Spleen (tissue), 13 donors: Measurements from ENCODE around the gene NAPSA. TPM values are rescaled to one million over a fixed set of nuclear protein-coding genes. Genes with fewer than 3 reads are reported as not detected.
A peak's percentile ranks its signal among the peaks of the same experiment; 100 is the strongest.

Source experiments
- DNase-seq: peaks from one replicate; pipeline ENCODE4 v3.0.0-alpha.2; 2020
- H3K27ac ChIP-seq, 8 donors: fragments of 200-600 bp; sonication (generic) in 7 of 8; 1 replicate in 4 of 8; 2 replicates in 4 of 8; pipeline versions ENCODE4 v1.5.0 to v1.8.0; 2016 to 2021; ENCODE audit warnings: inconsistent platforms in 4 of 8, mild to moderate bottlenecking in 4 of 8, moderate library complexity in 1 of 8
- H3K27me3 ChIP-seq, 7 donors: fragments of 200-600 bp; sonication (generic) in 6 of 7; replicated peaks in 1 of 7; 1 replicate in 4 of 7; 2 replicates in 3 of 7; pipeline versions ENCODE4 v1.5.0 to v1.8.0; 2016 to 2021; ENCODE audit warnings: inconsistent platforms in 3 of 7, mild to moderate bottlenecking in 1 of 7
- H3K36me3 ChIP-seq, 6 donors: fragments of 200-600 bp; sonication (generic) in 5 of 6; 1 replicate in 4 of 6; 2 replicates in 2 of 6; pipeline versions ENCODE4 v1.5.0 to v1.8.0; 2016 to 2021; ENCODE audit warnings: inconsistent platforms in 2 of 6
- H3K4me1 ChIP-seq, 6 donors: fragments of 200-600 bp; sonication (generic) in 5 of 6; 1 replicate in 3 of 6; 2 replicates in 3 of 6; pipeline versions ENCODE4 v1.5.0 to v1.8.0; 2016 to 2021; ENCODE audit warnings: inconsistent platforms in 3 of 6
- H3K4me3 ChIP-seq, 8 donors: fragments of 200-600 bp; sonication (generic) in 7 of 8; 1 replicate in 4 of 8; 2 replicates in 4 of 8; pipeline versions ENCODE4 v1.5.0 to v1.8.0; 2016 to 2021; ENCODE audit warnings: inconsistent platforms in 4 of 8, mild to moderate bottlenecking in 4 of 8, moderate library complexity in 2 of 8
- H3K9me3 ChIP-seq, 8 donors: fragments of 200-600 bp; sonication (generic) in 7 of 8; 1 replicate in 4 of 8; 2 replicates in 4 of 8; pipeline versions ENCODE4 v1.5.0 to v1.8.0; 2016 to 2021; ENCODE audit warnings: inconsistent platforms in 4 of 8
- CTCF ChIP-seq, 11 experiments: fragments of 200-600 bp in 7 of 11; fragments of 450-650 bp in 4 of 11; sonication (generic) in 4 of 11; IDR thresholded peaks in 8 of 11; conservative IDR thresholded peaks in 3 of 11; 1 replicate in 7 of 11; 2 replicates in 4 of 11; pipeline versions ENCODE4 v1.4.0 to v1.8.0; 2016 to 2021; ENCODE audit warnings: antibody characterized with exemption in 11 of 11, inconsistent platforms in 4 of 11, mild to moderate bottlenecking in 1 of 11
- POLR2A ChIP-seq, 3 donors: fragments of 450-650 bp; IDR thresholded peaks; one replicate each; pipeline ENCODE4 v1.5.1; 2017; ENCODE audit warnings: antibody characterized with exemption in 3 of 3, mild to moderate bottlenecking in 1 of 3
- POLR2AphosphoS5 ChIP-seq, 3 donors: sonication (generic); formaldehyde crosslinking; IDR thresholded peaks; one replicate each; pipeline ENCODE4 v1.5.1; 2017; ENCODE audit warnings: antibody characterized with exemption in 3 of 3
- WGBS, 5 donors: extraction: QIAGEN DNeasy Blood & Tissue Kit in 3 of 5; methylation state at CpG; one replicate each; pipeline versions ENCODE4 v1.1.5 to v1.1.7; 2013 to 2018; 5-methylcytosine and 5-hydroxymethylcytosine counted together
- intact Hi-C: fragments of 100-400 bp; cut with DNase I; formaldehyde crosslinking; loops from one replicate; pipeline ENCODE4 v1.15.0; 2023; ENCODE audit warnings: low total_unique reads
- long read RNA-seq, 2 donors: transcript quantifications; one replicate each; lab custom pipeline, GENCODE V29; 2026
- polyA plus RNA-seq, 3 donors: library from polyadenylated mRNA; stranded (reverse); fragments of 200-250 nt; gene quantifications; one replicate each; pipeline ENCODE4 v1.2.1, GENCODE V29; 2013
- total RNA-seq, 7 donors: library from RNA; depleted of rRNA in 3 of 7; stranded (reverse); fragments of >200 nt in 3 of 7; fragmentation: NEBNext Ultra II Directional in 4 of 7; extraction: Animal tissue kit (Norgen Biotek cat#: 25700) in 4 of 7; gene quantifications; one replicate each; pipeline versions ENCODE4 v1.1.0 to v1.2.1, GENCODE V29; 2016 to 2021
- donor health status: healthy with polysubstance abuse.
- donor health status: DM: no; HTN: no; CAD: no; lungs with moderate emphysema.
- donor health status: DM: no; HTN: no; CAD: no.
- donor health status: Bipolar disorder and iron deficiency.
- donor health status: healthy.
- donor health status: DM: no; HTN: no; CAD: no.
- donor health status: DM: yes; HTN: yes; CAD: no.

Gene NAPSA
- total RNA-seq: 1 to 10 TPM; 1.5 to 3.4 (median 2.3) TPM
- 1 to 10 TPM; 4.5 to 6.4 (median 5.0) TPM for polyA plus RNA-seq
- long read RNA-seq, donor 1: 0 reads
- long read RNA-seq, donor 2: 0 reads

DNA sequence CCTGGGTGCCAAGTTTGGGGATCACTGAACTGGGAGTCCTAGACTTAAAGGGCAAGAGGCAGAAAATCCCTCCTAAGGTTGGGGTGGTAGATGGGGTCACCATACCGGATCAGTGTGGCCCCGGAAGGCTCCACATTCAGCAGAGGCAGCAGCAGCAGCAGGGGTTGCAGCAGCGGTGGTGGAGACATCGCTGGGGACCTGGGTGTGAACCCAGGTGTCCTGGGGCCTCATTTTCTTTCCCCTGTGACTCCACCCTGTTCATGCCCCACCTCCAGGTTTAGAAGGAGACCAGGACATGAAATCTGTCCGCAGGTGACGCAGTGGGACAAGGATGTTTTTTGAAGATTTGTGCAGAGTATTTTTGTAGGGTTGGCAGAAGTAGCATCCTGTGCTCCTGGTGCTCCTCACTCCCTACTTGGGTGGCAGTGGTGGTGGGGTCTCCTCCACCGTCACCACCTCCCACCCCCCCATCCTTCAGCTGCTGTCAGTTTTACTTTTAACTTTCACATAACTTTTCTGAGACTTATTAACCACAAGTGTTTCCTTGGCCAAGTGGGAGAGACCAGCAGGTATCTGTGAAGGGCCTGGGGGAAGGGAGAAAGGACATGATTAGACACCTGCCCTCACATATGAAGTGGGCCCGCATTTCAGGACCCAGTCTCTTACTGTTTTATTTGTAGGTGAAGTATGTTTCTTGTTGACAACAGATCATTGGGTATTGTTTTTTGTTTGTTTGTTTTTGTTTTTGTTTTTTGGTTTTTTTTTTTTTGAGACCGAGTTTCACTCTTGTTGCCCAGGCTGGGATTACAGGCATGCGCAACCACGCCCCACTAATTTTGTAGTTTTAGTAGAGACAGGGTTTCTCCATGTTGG, at the start of gene NAPSA:
Gene NAPSA (minus strand): TSS at position 206 of the 873 bp plus-strand sequence. CDS start 18 bp downstream, at position 188.
- no peaks in the 10 kb centered on the region for H3K27me3 ChIP-seq
- WGBS, 5 donors: 69 to 79% (median 75%) methylated on average over 11 of the region's 11 CpGs
- TF ChIP-seq POLR2A (IDR thresholded peaks at IDR 0.05): no peak
- no peak for TF ChIP-seq CTCF (IDR thresholded peaks at IDR 0.05 in 8 of 11, conservative IDR thresholded peaks at IDR 0.05 in 3 of 11)
- no peak for TF ChIP-seq POLR2AphosphoS5 (IDR thresholded peaks at IDR 0.05)
- peak; percentile 76 for DNase-seq
- peaks cover 5 to 65% (median 27%) of the 10 kb centered on the region in 6 donors for H3K4me1 ChIP-seq
- intact Hi-C loops: loop anchor here (5.0 to 10.0 kb wide), 2 partner anchors 49 to 97 kb away; partner anchors contain the start of gene SPIB
- H3K27ac ChIP-seq: peak within 1 kb of the TSS in 3 of 8 donors; percentile 34 to 55 (median 38)
- no peak within 1 kb of the TSS for H3K4me3 ChIP-seq
- H3K36me3 ChIP-seq: no peaks in the 10 kb centered on the region
- no peaks in the 10 kb centered on the region for H3K9me3 ChIP-seq

GRCh38 chr19:50413531-50413930, 48.1 kb upstream of the NAPSA start:
- Histone ChIP-seq H3K4me1 (peaks cover 0 to 44% (median 35%) of the 10 kb centered on the region in 6 donors), H3K27ac (no peak overlapping the region), H3K4me3 (no peak overlapping the region), H3K9me3 (no peaks in the 10 kb centered on the region), H3K36me3 (peaks cover 0 to 43% (median 17%) of the 10 kb centered on the region in 6 donors), H3K27me3 (peaks cover 0 to 17% (median 0%) of the 10 kb centered on the region in 7 donors)
- intact Hi-C loops: loop anchor here (10.0 kb wide), 1 partner anchor 49 kb away; the partner anchor contains the start of gene NAPSA
- TF ChIP-seq CTCF (IDR thresholded peaks at IDR 0.05 in 8 of 11, conservative IDR thresholded peaks at IDR 0.05 in 3 of 11): no peak
- peak in 1 of 3 donors; percentile 13 for TF ChIP-seq POLR2AphosphoS5 (IDR thresholded peaks at IDR 0.05)
- WGBS, 5 donors: 94 to 97% (median 95%) methylated on average over 4 to 21 of the region's 21 CpGs
- peak; percentile 77 for DNase-seq

DNA sequence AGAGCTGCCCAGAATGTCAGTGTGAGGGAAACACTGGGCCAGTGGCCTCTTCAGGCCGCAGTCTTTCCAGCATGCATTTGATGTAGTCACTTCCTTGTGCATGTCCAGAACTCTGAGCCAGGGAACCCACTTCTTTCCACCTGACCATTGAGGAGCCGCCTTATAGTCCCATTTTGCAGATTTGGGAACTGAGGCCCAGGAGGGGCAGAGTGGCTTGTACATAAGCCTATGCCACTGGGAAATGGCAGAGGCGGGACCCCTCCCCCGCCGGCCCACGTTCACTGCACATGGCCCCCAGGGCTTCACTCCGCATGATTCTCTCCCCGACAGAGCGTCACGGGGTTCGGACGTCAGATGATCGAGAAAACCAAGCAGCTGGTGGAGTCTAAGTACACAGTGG, 47.7 kb upstream of the NAPSA start:
- WGBS, 5 donors: 88 to 96% (median 96%) methylated on average over 13 of the region's 13 CpGs
- Histone ChIP-seq H3K27ac (no peak overlapping the region), H3K9me3 (no peaks in the 10 kb centered on the region), H3K27me3 (peaks cover 0 to 13% (median 0%) of the 10 kb centered on the region in 7 donors), H3K36me3 (peaks cover 0 to 48% (median 19%) of the 10 kb centered on the region in 6 donors), H3K4me1 (peaks cover 0 to 40% (median 34%) of the 10 kb centered on the region in 6 donors), H3K4me3 (no peak overlapping the region)
- no peak for DNase-seq
- TF ChIP-seq CTCF (IDR thresholded peaks at IDR 0.05 in 8 of 11, conservative IDR thresholded peaks at IDR 0.05 in 3 of 11) (no peak), POLR2AphosphoS5 (IDR thresholded peaks at IDR 0.05) (no peak), POLR2A (IDR thresholded peaks at IDR 0.05) (no peak)
- intact Hi-C loops: loop anchor here (10.0 kb wide), 1 partner anchor 48 kb away; the partner anchor contains the start of gene NAPSA

- WGBS, 5 donors: 85 to 95% (median 93%) methylated on average over 2 of the region's 2 CpGs
- H3K36me3 ChIP-seq: peaks cover 0 to 54% (median 19%) of the 10 kb centered on the region in 6 donors
- no peak for DNase-seq
These were observed 47.0 kb upstream of the NAPSA start for GRCh38 chr19:50412419-50412818.

More at GRCh38 chr19:50412419-50412818, 47.0 kb upstream of the NAPSA start:
- TF ChIP-seq CTCF (IDR thresholded peaks at IDR 0.05 in 8 of 11, conservative IDR thresholded peaks at IDR 0.05 in 3 of 11): no peak
- Histone ChIP-seq H3K4me3 (no peak overlapping the region), H3K27me3 (peaks cover 0 to 6% (median 0%) of the 10 kb centered on the region in 7 donors), H3K4me1 (peaks cover 0 to 33% (median 29%) of the 10 kb centered on the region in 6 donors), H3K9me3 (no peaks in the 10 kb centered on the region), H3K27ac (no peak overlapping the region)
- intact Hi-C loops: loop anchor here (10.0 kb wide), 1 partner anchor 48 kb away; the partner anchor contains the start of gene NAPSA
